Measurements from ENCODE around the gene SNAP47.

SNAP47 gene

DNA sequence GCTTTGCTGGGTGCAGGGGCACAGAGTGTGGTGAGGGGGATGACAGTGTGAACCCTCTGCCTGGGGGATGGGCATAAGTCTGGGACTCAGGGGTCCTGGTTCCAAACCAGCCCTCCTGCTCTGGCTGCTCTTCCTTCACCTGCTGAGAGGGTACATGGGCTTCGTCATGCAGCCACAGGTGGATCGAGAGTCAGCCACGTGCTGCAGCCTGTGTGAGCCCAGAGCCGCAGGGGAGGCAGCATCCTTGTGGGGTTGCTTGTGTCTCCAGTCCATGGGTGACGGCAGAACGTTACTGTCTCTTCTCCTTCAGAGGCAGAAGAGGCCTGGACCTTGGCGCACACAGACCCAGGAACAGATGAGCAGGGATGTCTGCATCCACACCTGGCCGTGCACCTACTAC lies 12.1 kb downstream of the SNAP47 start:
- Histone ChIP-seq H3K36me3 (ENCODE audit: insufficient read depth) (0 out of 2 replicates have a peak, but pooled peaks cover 3% of the 10 kb centered on the region), H3K79me2 (ENCODE audit: insufficient read depth, low read depth) (peaks cover 21% of the 10 kb centered on the region; the same call in 1 of the 2 replicates), H3K4me3 (IDR thresholded peaks at IDR 0.05; ENCODE audit: insufficient read depth, low read depth, low read length) (no peak overlapping the region), H3K4me1 (ENCODE audit: low read depth, poor library complexity, severe bottlenecking) (no peaks in the 10 kb centered on the region), H4K20me1 (ENCODE audit: insufficient read depth) (no peaks in the 10 kb centered on the region), H3K9ac (no peak overlapping the region), H3K27ac (no peak overlapping the region), H3K27me3 (ENCODE audit: insufficient read depth, low read depth) (no peaks in the 10 kb centered on the region), H3K4me2 (no peak overlapping the region), H2AFZ (ENCODE audit: low read depth) (no peak overlapping the region)
- TF ChIP-seq, protein P1, sequence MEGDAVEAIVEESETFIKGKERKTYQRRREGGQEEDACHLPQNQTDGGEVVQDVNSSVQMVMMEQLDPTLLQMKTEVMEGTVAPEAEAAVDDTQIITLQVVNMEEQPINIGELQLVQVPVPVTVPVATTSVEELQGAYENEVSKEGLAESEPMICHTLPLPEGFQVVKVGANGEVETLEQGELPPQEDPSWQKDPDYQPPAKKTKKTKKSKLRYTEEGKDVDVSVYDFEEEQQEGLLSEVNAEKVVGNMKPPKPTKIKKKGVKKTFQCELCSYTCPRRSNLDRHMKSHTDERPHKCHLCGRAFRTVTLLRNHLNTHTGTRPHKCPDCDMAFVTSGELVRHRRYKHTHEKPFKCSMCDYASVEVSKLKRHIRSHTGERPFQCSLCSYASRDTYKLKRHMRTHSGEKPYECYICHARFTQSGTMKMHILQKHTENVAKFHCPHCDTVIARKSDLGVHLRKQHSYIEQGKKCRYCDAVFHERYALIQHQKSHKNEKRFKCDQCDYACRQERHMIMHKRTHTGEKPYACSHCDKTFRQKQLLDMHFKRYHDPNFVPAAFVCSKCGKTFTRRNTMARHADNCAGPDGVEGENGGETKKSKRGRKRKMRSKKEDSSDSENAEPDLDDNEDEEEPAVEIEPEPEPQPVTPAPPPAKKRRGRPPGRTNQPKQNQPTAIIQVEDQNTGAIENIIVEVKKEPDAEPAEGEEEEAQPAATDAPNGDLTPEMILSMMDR (conservative IDR thresholded peaks at IDR 0.05; ENCODE audit: low read depth, low read length), result no peak

DNA sequence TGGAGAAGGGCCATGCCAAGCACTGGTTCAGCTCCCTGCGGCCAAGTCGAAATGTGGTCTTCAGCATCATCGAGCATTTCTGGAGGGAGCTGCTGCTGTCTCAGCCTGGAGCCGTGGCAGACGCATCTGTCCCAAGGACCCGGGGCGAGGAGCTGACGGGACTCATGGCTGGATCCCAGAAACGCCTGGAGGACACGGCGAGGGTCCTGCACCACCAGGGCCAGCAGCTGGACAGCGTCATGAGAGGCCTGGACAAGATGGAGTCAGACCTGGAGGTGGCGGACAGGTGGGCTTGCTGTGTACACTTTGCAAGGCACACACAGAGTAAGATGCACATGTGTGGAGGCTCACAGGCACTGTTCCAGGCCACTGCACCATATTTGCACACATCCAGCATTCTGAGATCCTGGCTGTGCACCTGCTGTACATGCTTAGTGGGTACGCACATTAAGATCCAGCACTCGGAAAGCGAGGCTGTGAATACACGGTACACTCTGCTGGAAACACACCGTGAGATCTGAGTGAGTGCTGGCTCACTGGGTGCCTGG lies 12.8 kb downstream of the SNAP47 start:
- no peaks in the 10 kb centered on the region for H3K27me3 ChIP-seq (ENCODE audit: insufficient read depth, low read depth)
- H2AFZ ChIP-seq (ENCODE audit: low read depth), result no peak overlapping the region
- H3K4me3 ChIP-seq (IDR thresholded peaks at IDR 0.05; ENCODE audit: insufficient read depth, low read depth, low read length), result no peak overlapping the region
- H3K27ac ChIP-seq, result no peak overlapping the region
- H3K36me3 ChIP-seq (ENCODE audit: insufficient read depth), result 0 out of 2 replicates have a peak, but pooled peaks cover 3% of the 10 kb centered on the region
- TF ChIP-seq, protein P1 (conservative IDR thresholded peaks at IDR 0.05; ENCODE audit: low read depth, low read length), result no peak
- no peak overlapping the region for H3K4me2 ChIP-seq
- H4K20me1 ChIP-seq (ENCODE audit: insufficient read depth), result no peaks in the 10 kb centered on the region
- H3K9ac ChIP-seq, result no peak overlapping the region
- H3K4me1 ChIP-seq (ENCODE audit: low read depth, poor library complexity, severe bottlenecking), result no peaks in the 10 kb centered on the region
- peaks cover 14% of the 10 kb centered on the region; the same call in 1 of the 2 replicates for H3K79me2 ChIP-seq (ENCODE audit: insufficient read depth, low read depth)

DNA sequence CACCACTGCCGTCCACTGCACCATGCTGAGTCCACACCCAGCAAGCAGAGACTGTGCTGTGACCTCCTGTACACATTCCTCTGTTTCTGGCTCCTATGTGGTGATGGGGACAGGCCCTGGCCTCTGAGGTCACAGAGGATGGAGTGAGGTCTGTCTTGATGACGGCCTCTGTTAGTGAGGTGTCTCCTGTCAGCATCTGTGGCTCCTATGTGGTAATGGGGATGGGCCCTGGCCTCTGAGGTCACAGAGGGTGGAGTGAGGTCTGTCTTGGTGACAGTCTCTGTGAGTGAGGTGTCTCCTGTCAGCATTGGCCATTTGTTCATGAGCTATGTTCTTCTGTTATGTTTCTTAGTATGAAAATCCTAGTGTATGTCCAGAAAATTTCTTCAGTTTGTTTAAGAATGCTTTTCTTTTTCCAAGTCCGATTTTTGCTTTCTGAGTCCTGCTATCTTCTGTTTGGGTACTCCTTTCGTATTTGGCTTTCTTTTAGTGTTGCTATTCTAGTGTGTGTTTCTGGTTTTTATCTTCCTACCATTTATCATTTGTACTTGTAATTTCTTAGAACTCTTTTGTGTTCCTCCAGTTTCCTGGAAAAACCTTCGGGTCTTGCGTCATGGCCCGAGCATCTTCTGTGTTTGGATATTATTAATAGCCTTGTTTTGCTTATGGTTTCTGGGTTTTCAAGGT lies 13.4 kb downstream of the SNAP47 start:
- Histone ChIP-seq H3K79me2 (ENCODE audit: insufficient read depth, low read depth) (peaks cover 13% of the 10 kb centered on the region; the same call in 1 of the 2 replicates), H4K20me1 (ENCODE audit: insufficient read depth) (no peaks in the 10 kb centered on the region), H3K36me3 (ENCODE audit: insufficient read depth) (0 out of 2 replicates have a peak, but pooled peaks cover 3% of the 10 kb centered on the region)

DNA sequence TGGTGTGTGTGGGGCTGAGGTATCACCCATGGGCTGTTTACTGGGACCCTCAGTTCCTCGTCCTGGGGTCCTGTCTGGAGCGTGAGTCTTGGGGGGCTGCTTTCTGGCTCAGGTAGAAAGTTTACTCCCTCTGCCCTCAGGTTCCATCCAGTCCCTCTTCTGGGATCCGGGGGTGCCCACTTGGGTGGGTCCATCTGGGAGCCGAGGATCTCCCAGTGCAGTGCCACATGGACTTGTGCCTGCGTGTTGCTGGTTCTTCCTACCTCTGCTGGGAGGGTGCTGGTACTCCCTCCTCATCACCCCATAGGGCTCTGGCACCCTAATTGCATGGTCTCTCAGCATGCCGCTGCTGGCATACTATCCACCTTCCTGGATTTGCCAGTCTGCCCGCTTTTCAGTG lies 14.0 kb downstream of the SNAP47 start:
- no peaks in the 10 kb centered on the region for H4K20me1 ChIP-seq (ENCODE audit: insufficient read depth)
- no peaks in the 10 kb centered on the region for H3K4me1 ChIP-seq (ENCODE audit: low read depth, poor library complexity, severe bottlenecking)
- no peak overlapping the region for H3K27ac ChIP-seq
- H3K27me3 ChIP-seq (ENCODE audit: insufficient read depth, low read depth), result no peaks in the 10 kb centered on the region
- H3K4me2 ChIP-seq, result no peak overlapping the region
- H2AFZ ChIP-seq (ENCODE audit: low read depth), result no peak overlapping the region
- H3K36me3 ChIP-seq (ENCODE audit: insufficient read depth), result 0 out of 2 replicates have a peak, but pooled peaks cover 3% of the 10 kb centered on the region
- no peak overlapping the region for H3K9ac ChIP-seq
- peaks cover 13% of the 10 kb centered on the region; the same call in 1 of the 2 replicates for H3K79me2 ChIP-seq (ENCODE audit: insufficient read depth, low read depth)
- TF ChIP-seq, protein P1 (conservative IDR thresholded peaks at IDR 0.05; ENCODE audit: low read depth, low read length), result no peak
- no peak overlapping the region for H3K4me3 ChIP-seq (IDR thresholded peaks at IDR 0.05; ENCODE audit: insufficient read depth, low read depth, low read length)

More for the DNA sequence above, 13.4 kb downstream of the SNAP47 start:
- no peak overlapping the region for H3K9ac ChIP-seq
- no peak overlapping the region for H3K4me2 ChIP-seq
- TF ChIP-seq, protein P1 (conservative IDR thresholded peaks at IDR 0.05; ENCODE audit: low read depth, low read length), result no peak
- no peaks in the 10 kb centered on the region for H3K4me1 ChIP-seq (ENCODE audit: low read depth, poor library complexity, severe bottlenecking)
- no peak overlapping the region for H2AFZ ChIP-seq (ENCODE audit: low read depth)
- H3K27ac ChIP-seq, result no peak overlapping the region
- H3K27me3 ChIP-seq (ENCODE audit: insufficient read depth, low read depth), result no peaks in the 10 kb centered on the region
- no peak overlapping the region for H3K4me3 ChIP-seq (IDR thresholded peaks at IDR 0.05; ENCODE audit: insufficient read depth, low read depth, low read length)
